ENCODE data around the gene STYK1.

GRCh38 chr12:10601860-10602259 is 72.0 kb downstream of the STYK1 start:
- TF ChIP-seq CTCF (IDR thresholded peaks at IDR 0.05; ENCODE audit: insufficient read depth, low read length, poor library complexity, severe bottlenecking), result no peak
- no peak for TF ChIP-seq EZH2phosphoT487 (conservative IDR thresholded peaks at IDR 0.05; ENCODE audit: low read length)
